Esophagus mucosa (tissue), 1 donor: ENCODE measurements around the gene GRIA4. TPM values are rescaled to one million over a fixed set of nuclear protein-coding genes. Genes with fewer than 3 reads are reported as not detected.
A peak's percentile ranks its signal among the peaks of the same experiment; 100 is the strongest.
"Not testable (repeated sequence)": the region's sequence is repeated elsewhere in the genome, so short reads cannot be mapped to it uniquely, and the experiment has no call there.

ENCODE experiments used
- ATAC-seq: fragments of 200-7000 bp; cut with Tn5 transposase; one replicate; pipeline ENCODE4 v1.9.1; 2020
- total RNA-seq: library from RNA; stranded (reverse); gene quantifications from one replicate; pipeline ENCODE4 v1.2.4, GENCODE V29; 2023
- donor health status: DM: yes; HTN: yes; CAD: no.

GRIA4 gene
- total RNA-seq, 1 donor from 2014 or later: not detected

DNA sequence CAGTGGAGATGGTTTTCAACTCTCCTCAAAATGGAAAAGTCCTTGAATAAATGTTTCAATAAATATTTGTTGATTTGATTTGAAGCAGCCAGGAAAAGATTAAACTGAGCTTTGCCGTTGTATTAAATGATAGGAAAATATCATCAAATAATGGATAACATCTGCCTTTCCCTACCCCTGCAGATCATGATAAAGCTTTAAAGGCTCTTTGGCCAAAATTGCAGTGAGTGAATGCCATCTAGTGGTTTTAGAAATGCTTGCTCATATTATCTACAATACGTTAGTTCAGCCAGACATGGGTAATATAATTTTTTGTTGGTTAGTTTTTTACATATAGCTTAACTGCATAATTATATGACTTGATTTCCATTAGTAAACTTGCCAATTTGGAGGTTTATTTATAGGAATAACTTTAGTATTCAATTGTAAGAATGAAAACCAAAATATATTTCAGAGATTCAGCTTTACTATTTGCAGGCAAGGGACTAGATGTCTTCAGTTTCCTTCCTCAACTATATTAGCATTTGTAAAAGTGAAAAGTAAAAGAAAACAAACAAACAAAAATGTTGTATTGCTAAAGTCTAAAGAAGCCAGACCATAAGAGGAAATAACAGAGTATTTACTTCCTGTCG is 253.0 kb downstream of the GRIA4 start:
- ATAC-seq: peak; percentile 42

DNA sequence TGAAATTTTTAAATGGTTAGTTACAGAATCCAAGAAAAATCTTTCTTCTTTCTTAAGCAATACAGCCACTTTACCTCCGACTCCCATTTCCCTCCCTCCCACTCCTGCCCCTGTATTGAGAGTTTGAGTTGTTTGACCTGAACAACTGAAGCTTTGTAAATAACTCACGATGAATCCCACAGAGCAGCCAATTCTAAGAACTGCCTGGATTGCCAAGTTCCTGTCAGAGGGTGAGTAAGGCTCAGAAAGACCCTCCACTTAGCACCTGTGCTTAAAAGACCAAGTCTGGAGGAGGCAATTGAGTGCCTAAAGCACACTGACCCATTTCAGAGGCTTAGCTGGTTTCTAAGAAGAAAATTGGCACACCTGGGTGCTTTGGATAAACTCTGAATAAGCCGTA is 253.7 kb downstream of the GRIA4 start:
- no peak for ATAC-seq

DNA sequence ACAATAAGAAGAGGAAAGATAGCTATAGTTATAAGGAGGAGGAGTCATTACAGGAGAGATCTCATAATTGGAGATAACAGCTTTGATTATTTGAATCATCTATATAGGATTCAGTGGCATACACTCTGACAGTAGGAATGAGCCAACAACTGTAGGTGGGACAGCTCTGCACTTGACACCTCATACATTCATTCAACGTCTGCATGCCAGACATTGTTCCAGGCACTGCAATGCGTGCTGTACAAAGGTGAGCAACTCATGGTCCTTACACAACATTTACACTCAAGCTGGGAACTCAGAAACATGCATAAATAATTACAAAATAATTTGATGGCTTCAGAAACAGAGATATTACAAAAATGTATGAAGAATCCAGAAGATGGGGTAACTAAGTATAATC is 257.9 kb downstream of the GRIA4 start:
- ATAC-seq: no peak

DNA sequence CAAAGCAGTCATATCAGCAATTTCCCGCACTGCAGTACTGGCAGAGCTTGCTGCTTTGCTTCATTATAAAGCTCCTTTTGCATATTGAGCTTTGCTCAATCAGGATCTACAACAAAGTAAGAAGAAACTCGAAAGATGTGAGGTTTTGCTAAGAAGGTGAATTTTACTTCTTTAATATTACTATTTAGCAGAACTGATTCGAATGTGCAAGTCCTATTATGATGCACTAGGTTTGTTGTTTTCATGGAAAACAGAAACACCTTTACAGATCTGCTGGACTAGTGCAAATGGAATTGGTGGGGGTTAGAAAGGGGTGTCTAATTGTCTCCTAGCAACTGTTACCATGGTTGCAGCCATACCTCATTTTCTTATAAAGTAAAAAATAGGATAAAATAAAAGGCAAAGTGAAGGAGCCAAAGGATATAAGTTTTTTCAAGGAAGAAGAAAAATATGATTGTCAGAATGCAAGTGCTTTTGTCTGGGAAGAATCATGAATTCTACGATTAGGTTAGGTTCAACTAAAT is 259.0 kb downstream of the GRIA4 start:
- no peak for ATAC-seq

DNA sequence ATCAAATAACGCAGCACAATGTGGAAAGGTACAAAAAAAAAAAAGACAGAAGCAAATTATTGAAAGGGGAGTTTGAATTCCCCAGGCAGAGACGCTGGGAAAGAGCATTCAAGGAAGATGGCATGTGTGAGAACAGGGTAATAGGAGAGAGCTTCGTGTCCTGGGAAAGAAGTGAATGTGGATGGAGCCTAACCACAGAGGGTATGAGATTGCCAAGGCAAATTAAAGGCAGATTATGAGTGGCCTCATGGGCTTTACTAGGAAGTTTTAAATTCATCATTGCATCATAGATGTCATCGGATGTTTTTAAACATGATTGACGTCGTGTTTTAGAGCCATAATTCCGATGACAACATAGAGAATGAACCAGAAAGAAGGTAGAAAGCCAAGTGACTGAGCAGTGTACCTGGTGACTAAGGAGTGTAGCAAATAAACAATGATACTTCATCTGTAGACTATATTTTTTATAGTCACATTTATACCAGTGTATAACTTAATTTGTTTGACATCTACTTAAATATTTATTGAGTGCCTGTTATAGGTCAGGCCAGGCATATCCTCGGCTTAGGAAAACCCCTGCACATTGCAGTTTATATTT is 260.7 kb downstream of the GRIA4 start:
- ATAC-seq: no peak

DNA sequence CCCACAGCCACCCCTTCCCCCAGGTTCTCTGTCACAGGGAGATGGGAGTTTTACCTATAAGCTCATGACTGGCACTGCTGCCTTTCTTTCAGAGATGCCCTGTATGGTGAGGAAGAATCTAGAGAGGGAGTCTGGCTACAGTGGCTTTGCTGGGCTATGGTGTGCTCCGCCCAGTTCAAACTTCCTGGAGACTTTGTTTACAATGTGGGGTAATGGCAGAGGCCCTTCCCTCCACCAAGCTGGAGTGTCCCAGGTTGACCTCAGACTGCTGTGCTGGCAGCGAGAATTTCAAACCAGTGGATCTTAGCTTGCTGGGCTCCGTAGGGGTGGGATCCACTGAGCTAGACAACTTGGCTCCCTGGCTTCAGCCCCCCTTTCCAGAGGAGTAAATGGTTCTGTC is 268.6 kb downstream of the GRIA4 start:
- no peak for ATAC-seq

DNA sequence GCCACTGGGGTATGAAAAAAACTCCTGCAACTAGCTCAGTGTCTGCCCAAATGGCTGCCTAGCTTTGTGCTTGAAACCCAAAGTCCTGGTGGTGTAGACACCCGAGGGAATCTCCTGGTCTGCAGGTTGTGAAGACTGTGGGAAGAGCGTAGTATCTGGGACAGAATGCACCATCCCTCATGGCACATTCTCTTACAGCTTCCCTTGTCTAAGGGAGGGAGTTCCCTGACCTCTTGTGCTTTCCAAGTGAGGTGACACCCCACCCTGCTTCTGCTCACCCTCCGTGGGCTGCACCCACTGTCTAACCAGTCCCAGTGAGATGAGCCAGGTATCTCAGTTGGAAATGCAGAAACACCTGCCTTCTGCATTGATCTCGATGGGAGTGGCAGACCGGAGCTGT is 269.1 kb downstream of the GRIA4 start:
- not testable (repeated sequence) for ATAC-seq

DNA sequence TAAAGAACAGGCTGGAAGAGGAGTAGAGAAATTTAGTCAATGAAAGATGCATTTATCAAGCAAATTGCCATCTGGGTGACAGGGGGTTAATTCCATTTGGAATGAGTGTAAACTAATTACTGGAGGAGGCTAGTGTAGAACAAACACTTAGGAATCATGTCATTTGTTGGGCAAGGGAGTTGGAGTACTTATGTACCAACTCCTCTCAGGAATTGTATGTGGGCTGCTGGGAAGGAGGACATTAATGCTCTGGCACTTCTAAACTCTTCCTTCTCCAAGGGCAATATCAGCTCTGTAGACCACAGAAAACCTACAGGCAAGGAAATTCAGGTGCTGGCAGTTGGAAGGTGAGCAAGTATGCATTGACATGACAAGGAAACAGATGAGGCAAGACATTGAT is 271.2 kb downstream of the GRIA4 start:
- no peak for ATAC-seq

DNA sequence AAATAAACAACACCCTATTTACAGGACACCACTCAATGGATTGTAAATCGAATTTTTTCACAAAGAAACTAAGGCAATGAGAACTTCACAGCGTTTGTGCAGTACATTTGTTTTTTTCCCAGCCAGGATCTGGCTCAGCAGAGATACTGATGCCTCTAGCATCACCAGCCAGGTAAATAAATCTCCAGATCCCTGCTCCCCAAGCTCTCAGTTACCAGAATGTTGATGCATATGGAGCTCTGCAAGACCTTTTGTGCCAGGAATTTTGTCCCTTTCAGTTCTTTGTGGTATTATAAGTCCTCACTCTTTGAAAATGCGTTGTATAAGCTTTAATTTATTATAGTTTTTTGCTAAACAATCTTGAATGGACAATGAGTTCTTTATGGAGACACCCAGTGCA is 274.6 kb downstream of the GRIA4 start:
- no peak for ATAC-seq

DNA sequence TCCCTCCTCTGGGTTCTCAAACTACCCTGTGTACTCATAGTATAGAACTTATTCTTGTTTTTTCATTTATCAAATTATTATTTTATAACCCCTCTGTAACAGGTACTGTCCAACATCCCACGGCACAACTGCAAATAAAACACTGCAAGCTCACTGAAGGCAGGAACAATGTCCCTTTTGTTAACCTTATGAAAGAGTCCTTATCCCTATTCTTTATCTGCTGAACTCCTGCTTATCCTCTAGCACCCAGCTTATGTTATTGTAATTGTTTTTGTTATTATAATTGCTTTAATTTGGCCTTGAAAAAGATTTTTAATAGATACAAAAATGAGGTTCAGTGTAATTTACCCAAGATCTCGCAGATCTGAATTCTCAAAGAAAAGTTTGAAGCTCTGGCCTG is 281.8 kb downstream of the GRIA4 start:
- ATAC-seq: no peak

DNA sequence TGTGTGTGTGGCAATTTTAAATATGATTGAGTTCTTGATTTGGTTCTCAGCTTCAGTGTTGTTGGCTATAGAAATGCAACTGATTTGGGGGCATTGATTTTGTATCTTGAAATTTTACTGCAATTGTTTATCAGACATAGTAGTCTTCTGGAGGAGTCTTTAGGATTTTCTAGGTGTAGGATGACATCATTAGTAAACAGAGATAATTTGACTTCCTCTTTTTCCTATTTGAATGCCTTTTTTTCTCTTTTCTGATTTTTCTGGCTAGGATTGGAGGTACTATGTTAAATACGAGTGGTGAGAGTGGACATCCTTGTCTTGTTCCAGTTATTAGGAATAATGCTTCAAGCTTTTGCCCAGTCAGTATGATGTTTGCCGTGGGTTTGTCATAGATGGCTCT is 287.3 kb downstream of the GRIA4 start:
- no peak for ATAC-seq

DNA sequence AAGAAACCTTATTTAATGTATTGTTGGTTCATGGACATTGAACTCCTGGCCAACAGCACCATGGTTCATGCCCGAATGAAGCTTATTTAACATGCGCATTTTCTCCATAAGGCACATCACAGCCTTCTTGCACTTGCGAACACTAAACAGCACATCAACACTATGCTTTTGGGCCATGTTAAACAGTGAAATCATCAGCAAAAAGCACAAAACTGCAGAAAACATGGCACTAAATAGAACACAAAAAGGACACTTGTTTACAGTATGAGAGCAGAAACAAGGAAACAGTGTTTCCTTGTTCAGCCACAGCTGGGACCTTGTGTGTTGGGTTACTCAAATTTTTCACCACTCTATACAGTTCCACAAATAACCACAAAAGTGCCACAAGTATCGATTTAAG is 289.9 kb downstream of the GRIA4 start:
- no peak for ATAC-seq

DNA sequence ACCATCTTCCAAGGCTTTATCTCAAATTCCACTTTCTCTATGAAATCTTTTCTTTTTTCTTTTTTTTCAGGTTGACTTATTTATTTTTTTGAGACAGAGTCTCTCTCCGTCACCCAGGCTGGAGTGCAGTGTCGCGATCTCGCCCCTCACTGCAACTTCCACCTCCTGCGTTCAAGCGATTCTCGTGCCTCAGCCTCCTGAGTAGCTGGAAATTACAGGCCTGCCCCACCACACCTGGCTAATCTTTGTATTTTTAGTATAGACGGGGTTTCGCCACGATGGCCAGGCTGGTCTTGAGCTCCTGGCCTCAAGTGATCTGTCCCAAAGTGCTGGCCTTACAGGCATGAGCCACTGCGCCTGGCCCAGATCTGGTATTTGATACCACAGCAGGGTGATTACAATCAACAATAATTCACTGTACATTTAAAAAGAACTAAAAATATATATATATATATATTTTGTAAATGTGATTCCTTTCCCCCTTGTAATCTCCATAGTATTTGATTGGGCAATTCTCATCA is 290.7 kb downstream of the GRIA4 start:
- ATAC-seq: no peak

DNA sequence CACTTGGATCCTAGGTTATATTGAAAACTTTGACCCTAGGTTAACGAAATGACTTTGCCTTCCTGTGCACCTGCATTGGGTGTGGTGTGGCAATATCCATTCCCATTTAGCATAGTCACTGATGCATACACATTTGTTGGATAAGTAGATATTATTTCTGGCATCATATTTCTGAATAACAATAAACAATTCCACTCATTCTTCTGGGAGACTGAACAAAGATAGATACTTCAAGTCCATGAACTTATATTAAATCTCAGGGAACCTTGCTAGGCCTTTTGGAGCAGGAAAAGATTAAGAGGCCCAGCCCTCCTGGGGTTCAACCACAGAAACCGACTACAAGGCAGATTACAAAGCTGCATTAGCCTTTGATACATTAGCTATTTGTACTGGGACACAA is 293.2 kb downstream of the GRIA4 start:
- no peak for ATAC-seq

DNA sequence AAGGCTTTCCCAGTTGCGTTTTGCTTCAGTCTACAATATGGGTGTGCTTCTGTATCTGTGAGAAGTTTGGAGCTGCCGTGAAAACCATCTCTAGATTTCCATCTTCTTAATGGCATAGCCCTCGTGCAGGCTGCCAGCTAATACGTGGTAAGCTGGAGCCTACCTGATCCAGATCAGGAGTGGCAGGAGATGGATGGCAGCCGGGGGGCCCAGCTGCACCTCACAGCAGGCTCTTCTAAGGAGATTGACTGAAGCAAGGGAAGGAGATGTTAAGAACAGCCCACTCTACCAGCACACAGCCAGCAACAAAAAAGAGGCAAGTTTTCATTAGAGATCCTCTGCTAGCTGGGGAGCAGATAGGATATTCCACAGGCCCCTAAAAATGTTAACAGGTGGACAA is 296.6 kb downstream of the GRIA4 start:
- no peak for ATAC-seq

DNA sequence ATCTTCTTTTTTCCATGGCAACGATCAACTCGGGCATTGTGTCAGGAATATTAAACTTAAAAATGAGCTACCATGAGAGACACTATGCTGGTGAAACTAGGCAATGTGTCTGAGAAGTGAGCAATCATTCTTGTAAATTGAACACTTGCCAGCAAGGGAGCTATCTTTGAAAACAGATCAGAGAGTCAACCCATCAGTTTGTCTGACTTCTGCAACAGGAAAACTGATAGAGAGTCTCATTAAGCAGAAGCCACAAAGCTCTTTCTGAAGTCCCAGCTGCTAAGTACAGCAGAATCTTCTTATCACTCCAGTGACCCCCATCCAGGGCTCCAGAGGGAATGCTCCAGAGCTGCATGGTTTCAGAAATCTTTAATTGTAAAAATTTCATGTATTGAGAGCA is 297.4 kb downstream of the GRIA4 start:
- no peak for ATAC-seq

DNA sequence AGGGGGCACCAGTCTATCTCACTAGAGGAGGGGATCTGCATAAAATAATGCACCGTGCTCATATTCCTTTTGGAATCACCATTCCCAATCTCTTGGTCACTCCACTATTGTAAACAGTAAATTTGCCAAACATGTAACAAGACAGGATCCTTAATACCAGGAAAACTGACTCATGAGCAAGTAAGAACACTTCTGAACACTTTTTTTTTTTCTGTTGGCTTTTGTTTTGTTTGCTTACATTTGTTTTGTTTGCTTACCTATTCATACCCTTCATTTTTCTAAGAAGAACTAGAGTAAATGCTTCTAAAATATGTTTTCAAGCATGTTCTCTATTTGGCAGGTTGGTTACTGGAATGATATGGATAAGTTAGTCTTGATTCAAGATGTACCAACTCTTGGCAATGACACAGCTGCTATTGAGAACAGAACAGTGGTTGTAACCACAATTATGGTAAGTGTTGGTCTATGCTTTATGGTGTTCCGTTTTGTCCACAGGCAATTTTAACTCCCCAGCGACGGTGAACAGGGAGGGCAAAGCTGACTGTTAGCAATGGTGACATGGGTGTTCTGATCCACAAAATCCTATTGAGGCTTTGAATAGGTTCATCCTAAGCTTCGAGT is 300.3 kb downstream of the GRIA4 start:
- no peak for ATAC-seq

DNA sequence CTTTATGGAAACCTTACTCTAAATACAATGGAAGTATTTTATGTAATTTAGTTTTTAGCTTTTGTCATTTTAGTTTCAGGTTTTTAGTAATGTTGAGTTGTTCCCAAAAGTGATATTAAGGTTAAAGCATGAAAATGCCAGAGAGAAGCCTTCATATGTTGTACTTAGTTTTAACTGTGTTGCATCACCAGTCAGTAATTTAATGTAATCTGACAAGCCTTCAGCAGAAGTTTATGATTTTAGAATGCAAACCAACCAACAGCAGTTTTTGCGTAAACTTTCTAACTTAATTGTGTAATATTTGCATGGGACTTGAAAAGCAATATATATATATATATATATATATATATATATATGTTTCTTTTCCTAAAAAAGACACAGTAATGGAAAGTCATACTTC is 301.6 kb downstream of the GRIA4 start:
- no peak for ATAC-seq

DNA sequence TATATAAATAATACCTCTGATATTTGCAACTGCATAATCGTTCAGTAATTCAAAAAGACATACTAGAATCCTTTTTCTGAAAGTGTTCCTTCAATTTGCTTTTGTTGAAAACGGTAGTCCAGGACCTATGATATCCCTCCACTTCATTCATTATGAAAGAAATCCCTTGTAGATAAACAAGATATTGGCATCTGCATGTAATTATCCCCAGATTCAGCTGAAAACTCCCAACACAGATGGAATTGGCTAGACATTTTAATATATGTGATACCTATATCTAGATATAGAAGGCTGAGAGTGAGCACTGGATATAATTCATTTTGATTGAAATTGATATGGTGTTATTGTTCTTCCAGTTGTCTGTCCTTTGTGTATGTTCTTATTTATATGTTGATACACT is 302.8 kb downstream of the GRIA4 start:
- ATAC-seq: no peak

DNA sequence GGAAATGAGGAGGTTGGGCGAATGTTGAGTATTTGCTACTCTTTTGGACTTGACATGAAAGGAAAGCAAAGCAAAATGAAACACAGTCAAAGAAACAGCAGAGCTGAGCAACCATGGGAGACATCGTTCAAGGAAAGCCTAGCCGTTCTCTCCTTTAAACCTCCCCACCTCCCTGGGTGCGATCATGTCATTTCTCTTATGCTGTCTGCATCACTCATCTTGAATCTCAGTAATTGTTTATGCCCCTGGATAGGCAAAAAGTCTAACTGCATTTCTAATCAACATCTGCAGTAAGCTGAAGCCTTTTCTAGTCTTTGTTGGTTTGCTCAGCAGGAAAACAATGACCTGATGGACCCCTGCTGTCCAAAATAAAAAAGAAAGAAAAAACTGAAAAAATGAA is 305.1 kb downstream of the GRIA4 start:
- ATAC-seq: no peak

DNA sequence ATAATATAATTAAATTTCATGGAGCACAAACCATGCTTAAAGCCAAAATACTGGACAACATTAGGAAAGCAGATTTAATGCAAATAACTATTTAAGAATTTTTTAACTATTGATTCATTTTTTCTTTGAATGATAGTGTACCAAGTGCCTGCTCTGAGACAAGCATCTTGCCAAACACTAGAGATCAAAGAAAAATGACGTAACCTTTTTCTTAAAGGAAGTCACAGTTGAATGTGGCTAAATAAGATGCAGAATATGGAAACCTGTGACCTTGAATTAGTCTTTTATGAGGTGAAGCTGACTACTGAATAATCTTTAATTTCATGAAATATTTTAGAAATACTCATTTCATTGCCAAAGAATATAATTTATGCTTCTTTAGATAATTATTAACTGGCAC is 308.2 kb downstream of the GRIA4 start:
- ATAC-seq: no peak

DNA sequence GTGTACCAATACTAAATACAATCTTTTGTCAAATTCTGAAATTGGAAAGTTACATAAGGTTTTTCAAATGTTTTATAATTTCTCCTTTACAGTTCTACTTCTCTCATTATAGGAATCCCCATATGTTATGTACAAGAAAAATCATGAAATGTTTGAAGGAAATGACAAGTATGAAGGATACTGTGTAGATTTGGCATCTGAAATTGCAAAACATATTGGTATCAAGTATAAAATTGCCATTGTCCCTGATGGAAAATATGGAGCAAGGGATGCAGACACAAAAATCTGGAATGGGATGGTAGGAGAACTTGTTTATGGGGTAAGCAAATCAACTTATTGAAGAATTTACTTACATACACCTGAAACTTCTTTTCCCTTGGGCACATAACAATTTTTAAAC is 308.7 kb downstream of the GRIA4 start:
- no peak for ATAC-seq

DNA sequence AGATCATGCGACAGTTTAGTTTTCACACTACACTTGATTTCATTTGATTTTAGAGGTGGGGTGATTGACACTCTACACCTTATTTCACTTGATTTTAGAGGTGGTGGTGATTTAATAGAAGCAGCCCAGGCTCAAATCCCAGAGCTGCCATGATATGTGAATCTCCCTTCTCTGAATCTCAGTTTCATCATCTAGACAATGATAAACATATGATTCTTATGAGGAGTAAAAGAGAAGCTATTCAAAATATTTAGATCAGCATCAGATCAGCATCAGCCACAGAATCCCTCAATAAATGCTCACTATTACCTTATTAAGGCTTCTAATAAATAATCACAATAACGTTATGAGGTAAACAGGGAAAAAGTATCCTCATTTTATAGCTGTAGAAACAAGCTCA is 313.4 kb downstream of the GRIA4 start:
- ATAC-seq: no peak

DNA sequence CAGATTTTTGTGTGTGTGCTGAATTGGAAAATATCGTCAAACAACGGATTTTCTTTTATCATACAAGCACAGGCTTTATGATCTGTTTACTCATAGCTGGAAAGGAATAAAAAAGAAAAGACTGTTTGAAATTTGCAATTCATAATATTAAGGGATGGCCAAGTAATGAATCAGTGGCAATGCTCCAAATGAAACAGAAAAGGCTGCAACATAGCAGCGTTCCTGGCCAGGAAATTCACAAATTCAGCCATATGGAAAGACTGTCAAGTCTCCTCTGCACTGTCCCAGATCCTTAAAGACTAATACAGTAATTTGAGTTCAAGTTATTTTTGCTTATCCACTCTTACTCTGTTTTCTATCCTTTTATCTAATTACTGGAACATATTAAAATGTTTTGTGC is 313.9 kb downstream of the GRIA4 start:
- no peak for ATAC-seq
